ENCODE results near the gene ZNF212.
A peak's percentile ranks its signal among the peaks of the same experiment; 100 is the strongest.

Gene ZNF212

DNA sequence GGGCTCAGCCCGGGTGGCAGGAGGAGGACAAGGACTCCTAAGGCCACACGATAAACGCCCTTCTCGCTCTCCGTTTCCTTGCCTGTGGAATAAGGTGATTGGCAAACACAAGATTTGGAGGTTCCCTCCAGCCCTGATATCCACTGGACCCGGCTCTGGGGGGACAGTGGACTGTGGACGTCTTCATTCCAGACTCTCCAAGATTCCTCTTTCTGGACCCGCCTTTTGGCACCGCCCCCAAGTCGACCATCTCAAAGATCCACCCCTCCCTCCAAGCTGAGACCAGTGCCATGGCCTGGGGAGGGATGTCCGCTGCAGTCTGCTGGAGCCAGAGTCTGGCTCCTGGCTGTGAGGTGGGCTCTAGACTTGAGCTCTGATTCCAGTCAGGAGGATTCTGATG, 46.2 kb downstream of the ZNF212 start:
- peak; percentile 3 for DNase-seq (ENCODE audit: low read depth)

DNA sequence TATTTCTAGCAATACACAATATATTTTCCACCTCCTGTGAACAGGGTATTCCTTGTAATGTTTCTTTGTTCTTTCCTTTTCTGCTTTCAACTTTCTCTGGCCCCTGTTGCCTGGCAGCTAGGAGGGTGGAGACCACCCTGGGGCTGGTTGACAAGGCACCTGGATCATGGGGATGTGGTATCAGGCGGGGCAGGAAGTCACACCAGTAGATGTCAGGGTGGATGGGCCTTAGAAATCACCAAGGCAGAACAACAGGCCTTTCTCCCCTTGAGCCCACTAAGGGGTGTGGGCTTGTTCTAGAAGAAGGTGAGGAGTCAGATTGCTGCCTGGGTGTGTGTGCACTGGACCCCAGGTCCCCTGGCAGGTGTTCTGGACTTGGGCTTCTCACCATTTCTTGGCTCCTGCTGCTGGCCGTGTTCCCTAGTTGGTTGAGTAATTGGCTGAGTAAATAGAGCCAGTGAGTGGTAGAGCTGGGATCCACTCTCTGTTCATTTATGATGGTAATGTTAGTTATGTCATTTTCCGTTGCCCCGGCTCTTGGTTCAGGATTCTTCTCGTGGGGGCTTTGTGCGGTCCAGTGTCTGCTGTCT, 47.5 kb downstream of the ZNF212 start:
- DNase-seq (ENCODE audit: low read depth) = no peak

DNA sequence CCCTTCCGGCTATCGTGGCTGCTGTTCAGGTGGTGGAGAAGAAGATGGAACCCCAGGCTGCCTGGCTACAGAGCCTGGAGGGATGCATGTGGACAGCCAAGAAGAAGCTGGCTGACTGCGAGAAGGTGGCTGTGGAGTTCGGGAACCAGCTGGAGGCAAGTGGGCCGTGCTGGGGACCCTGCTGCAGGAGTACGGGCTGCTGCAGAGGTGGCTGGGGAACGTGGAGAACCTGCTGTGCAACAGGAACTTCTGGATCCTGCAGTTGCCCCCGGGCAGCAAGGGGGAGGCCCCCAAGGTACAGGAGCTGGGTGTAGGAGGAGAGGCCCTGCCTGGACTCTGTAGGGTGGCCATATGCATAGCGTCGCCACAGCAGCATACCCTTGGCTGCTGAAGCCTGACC, 48.2 kb downstream of the ZNF212 start:
- DNase-seq (ENCODE audit: low read depth) = no peak

DNA sequence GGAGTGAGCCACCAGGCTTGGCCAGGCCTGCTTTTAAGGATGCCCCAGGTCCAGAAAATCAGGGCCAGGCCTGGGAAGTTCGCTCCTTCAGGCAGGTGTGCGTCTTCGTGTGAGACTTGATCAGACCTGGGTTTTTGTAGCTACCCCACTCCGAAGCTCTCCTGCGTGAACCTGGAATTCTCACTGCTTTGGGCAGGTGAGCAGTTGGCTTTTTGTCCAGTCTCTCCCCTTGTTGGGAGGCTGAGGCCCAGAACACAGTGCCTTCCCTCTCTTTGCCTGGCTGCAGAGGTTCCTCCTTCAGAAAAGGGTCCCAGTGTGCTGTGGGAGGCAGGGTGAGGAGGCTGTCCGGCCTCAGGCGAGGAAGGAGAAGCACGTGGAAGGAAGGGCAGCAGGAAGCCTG, 49.8 kb downstream of the ZNF212 start:
- no peak for DNase-seq (ENCODE audit: low read depth)

DNA sequence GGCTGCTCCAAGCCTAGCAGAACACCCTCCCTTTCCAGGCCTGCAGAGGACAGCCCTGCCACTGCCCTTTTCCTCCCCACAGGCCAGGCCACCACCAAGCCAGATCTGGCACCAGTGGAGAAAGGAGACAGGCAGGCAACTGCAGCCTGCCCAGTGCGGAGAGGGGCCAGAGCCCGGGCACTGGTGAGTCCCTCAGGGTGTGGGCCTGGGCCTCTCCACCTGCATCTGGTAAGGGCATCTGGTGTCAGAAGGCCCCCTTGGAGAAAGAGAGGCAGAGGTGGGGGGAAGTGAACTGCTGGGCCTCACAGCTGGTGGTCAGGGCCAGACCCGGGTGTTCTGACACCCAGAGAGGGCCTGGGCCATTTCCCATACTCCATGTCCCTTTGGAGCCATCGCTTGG, 50.4 kb downstream of the ZNF212 start:
- DNase-seq (ENCODE audit: low read depth) = no peak

DNA sequence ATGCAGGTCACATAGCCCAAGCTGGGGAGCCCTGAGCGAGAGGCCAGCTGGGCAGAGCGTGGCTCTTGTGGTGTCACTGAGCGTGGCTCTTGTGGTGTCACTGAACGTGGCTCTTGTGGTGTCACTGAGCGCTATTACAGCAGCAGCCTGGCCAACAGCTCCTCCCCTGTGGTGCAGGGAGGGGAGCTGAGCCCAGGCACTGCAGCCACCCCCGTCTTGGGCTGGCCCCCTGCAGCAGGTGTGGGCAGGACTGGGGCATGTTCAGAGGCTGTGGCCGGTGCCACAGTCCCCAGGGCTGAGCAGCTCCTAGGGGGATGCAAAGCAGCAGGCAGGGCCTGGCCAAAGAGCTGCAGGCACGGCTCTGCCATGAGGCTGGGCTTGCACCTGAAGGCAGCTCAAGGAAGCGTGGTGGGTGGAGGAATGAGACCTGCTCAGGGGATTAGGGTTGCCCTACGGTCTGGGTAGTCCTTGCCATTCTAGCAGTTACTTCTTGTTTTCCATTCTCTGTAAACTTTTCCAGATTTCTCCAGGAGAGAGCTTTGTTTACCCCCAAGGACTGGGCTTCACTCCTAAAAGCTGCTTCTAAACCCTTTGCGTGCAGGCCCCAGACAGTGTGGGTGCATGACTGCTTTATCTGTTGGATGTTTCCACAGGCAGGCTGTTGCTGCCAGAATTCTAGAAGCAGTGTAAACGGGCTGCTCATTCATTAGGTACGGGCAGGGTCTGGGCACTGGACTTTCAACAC, 51.8 kb downstream of the ZNF212 start:
- DNase-seq (ENCODE audit: low read depth) = no peak

DNA sequence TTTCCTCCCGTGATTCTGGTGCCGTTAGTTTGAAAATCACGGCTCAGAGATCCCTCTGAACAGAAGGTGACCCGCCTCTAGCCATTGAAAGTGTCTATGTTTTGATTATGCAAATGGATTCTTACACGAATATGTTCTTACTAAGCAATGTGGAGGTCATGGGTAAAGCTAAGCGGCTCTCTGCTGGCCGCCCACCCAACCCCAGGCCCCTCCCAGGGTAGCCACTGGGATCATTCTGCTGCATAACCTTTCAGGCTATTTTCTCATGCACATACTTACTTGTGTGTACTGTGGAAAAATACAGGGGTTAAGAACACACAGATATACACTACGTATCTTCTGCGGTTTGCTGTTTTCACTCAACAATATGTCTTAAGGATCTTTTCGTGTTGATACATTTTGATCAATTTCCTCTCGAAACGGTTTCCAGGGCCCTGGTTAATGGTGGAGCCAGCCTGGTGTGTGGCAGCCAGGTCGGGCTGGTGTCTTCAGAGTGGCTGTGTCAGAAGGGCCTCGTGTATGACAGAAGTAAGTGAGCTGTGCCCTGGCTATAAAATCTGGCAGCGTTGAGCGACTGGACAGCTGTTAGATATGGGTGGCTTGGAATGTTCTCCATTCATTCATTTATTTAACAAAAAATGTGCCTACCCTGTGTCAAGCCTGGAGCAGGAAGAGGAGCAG, 52.5 kb downstream of the ZNF212 start:
- DNase-seq (ENCODE audit: low read depth) = no peak

DNA sequence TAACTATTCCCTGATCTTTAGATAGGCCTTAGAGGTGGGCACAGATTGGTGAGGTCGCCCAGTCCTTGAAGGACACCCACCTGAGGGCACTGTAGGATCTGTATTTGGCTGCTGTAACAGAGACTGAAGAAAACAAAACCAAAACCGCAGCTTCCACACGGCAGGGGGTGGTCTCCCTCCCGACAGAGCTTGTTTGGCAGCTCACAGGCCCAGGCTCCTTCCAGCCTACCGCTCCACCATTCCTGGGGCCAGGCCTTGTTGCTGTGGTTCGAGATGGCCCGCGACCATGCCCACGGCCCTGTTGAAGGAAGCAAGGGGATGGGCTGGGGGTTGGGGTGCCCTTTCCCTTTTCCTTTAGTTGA, 53.0 kb downstream of the ZNF212 start:
- DNase-seq (ENCODE audit: low read depth) = no peak

DNA sequence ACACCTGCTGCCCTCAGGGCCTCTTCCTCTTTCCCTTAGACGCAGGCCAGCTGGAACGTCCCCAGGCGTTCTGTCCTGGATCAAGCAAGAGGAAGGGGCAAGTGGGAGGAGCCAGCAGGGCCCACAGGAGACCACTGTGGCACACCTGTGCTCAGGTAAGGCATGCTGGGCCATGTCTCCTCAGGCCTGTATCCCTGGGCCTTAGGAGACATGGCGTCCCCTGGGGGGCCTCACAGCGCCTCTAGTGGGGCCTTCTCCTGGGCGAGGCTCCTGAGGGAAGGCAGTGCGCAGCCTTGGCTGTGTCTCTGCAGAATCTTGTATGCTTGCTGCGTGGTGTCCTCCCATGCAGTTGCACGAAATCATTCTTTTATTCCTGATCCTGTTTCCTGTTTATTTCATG, 53.9 kb downstream of the ZNF212 start:
- no peak for DNase-seq (ENCODE audit: low read depth)

DNA sequence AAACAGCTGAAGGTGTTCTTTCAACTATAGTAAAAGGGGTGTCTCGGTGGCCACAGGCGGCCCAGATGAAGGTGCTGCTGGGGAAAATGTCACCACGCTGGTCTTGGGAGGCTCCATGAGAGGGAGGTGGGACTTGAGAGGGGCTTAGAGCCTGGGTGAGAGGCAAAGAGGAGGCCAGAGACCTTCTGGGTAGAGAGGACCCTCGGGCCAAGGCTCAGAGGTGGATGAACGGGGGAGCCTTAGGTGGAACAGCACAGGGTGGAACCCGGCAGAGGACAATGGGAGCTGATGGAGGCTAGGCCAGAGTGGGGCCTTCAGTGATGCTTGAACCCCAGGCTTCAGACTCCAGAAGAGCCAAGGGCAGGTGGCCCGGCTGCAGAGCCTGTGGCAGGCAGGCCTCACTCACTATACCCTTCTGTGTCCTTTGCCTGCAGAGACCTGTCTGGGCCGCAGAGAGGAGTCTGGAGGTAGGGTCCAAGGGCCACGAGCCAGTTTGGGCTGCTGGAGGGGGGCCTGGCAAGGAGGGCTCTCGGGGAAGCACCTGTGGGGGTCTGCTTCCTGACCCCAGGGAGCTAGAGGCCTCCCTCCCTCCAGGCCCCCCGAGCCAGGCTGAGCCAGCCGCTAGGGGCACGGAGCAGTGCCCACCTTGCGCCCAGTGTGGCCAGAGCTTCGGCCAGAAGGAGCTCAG, 54.6 kb downstream of the ZNF212 start:
- no peak for DNase-seq (ENCODE audit: low read depth)

DNA sequence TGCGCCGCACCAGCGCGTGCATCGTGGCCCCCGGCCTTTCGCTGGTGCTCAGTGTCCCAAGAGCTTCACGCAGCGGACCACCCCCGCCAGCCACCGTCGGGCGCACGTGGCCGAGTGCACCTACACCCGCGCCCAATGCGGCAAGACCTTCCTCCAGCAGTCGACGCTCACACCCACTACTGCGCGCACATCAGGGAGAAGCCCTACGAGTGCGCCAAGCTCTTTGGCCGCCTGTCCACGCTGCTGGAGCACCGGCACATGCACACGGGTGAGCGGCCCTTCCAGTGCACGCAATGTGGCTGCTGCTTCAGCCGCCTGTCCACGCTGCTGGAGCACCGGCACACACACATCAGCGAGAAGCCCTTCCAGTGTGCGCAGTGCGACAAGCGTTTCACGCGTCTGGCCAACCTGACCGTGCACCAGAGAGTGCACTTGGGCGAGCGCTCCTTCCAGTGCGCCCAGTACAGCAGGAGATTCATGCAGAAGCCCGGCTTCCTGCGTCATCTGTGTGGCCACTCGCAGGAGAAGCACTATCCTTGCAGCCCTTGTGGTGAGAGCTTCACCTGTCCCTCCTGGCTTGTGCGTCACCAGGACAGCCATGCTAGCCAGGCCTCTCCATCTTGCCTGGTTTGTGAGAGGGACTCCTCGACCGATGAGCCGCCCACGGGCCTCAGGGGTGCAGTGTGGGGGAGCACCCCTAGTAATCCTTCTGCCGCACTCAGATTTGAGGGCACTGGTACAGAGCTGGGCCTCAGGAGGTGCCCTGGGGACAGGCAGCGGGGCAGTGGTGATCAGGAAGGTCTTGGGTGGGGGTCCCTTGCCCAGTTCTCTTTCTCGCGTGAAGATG, 55.4 kb downstream of the ZNF212 start:
- DNase-seq (ENCODE audit: low read depth) = no peak

DNA sequence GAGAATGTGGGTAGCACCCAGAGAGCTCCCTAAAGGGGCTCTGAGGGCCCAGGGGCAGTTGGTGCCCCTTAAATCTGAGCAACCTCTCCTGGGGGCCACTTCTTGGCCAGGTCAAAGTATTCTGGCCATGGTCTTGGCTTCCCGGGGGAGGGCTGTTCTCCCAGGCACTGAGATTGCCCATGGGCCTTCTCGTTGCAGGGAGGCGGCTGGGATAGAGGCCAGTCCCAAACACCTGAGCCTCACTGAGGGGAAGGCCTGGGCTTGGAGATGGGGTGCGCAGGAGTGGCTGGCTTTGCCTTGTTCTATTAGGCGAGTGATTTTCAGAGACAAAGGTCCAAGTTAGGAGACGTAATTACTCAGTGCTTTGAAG, 56.0 kb downstream of the ZNF212 start:
- no peak for DNase-seq (ENCODE audit: low read depth)

DNA sequence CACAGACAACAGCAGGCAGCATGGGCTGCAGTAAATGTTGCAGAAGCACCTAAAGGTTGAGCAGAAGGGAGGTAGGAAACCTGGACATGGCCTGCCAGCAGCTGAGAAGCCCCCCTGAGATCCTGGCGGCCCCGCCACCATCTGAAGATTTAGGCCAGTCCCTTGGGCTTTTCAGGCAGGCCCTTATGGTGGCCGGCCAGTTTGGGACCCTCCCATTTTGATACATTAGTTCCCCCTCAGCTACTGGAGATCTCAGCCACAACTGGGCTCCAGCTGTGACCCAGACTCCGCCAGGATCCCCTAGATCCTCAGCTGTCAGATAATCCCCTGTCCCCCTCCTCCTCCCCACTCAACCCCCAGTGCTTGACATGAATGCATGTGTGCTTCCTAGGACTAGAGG, 56.9 kb downstream of the ZNF212 start:
- no peak for DNase-seq (ENCODE audit: low read depth)

DNA sequence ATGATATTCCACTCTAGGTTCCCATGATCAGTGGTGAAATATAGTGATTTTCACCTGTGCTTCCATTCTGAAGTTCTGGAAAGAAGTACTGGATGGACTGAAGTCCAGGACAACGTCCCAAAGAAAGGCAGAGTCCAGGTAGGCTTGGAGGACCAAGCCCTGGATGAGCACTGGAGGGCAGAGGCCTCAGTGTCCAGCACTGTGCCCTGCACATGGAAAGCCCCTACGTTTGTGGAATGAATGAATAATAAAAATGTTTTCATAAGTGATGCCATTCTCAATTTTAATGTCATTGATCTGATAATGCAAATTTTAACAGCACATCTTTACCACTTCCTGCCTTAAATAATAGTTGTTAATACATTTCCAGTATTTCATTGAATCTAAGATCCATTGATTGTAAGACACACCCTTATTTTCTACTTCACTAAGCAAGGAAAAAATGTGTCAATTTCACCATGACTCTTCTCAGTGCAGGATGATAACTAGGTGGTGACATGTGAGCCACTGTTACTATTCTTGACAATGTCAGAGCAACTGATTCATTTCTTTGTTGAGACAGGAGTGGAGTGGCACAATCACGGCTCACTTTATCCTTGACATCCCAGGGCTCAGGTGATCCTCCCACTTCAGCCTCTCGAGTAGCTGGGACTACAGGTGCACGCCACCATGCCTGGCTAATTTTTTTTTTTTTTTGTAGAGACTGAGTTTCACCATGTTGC, 57.7 kb downstream of the ZNF212 start:
- DNase-seq (ENCODE audit: low read depth) = no peak

DNA sequence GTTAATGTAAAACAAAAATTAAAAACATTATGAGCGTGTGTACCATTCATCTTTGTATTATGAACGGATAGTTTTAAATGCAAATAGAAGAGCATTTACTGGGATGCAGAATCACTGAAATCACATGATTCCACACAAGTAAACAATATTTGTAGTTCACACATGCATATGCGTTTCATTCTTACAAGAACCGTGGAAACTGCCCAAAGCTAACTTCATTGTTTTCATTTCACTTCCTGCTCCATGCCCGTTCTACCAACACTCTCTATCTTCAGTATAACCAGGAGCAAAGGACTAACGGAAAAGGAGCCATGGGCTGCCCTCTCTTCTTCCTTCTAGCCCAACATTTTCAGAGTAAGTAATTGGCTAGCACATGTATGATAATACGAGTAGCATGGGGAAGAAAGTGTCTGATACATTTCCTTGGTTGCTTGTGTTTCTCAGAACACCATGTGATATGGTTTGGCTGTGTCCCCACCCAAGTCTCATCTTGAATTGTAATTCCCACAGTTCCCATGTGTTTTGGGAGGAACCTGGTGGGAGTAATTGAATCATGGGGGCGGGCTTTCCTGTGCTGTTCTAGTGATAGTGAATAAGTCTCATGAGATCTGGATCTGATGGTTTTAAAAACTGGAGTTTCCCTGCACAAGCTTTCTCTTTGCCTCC, 61.3 kb downstream of the ZNF212 start:
- no peak for DNase-seq (ENCODE audit: low read depth)

DNA sequence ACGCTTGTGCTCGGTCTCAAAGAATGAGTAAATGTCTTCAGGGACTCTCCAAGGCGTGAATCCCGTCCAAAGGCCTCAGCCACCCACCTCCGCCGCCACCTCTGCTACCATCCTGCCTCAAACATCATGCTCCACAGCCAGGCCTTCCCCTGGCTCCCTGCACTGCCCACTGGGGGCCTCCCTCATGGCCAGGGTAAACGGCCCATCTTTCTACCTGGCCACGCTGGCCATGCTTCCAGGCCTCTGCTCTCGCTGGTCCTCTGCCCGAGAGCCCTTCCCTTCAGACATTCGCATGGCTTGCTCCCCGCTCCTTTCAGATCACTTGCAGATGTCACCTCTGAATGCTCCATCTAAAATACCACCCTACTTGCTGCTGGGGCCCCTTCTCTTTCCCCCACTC, 62.8 kb downstream of the ZNF212 start:
- DNase-seq (ENCODE audit: low read depth) = no peak

DNA sequence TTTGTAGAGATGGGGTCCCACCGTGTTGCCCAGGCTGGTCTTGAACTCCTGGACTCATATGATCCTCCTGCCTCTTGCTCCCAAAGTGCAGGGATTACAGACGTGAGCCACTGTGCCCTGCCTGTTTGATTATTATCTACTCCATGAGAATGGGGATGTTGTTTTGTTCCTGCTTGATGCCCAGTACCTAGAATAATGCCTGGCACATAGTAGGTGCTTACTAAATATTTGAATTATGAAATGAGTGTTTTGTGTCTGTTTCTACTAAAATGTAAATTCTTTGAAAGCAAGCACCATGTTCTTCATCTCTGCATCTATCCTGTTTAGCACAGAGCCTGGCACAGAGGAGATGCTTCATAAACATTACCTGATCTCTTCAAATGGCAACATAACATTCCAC, 63.4 kb downstream of the ZNF212 start:
- no peak for DNase-seq (ENCODE audit: low read depth)

DNA sequence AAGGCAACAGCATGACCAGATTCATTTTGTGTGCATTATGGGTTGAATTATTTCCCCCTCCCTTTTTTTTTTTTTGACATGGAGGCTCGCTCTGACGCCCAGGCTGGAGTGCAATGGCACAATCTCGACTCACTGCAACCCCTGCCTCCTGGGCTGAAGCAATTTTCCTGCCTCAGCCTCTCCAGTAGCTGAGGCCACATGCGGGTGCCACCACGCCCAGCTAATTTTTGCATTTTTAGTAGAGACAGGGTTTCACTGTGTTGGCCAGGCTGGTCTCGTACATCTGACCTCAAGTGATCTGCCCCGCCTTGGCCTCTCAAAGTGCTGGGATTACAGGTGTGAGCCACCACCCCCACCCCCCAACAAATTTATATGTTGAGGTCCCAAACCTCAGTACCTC, 64.6 kb downstream of the ZNF212 start:
- no peak for DNase-seq (ENCODE audit: low read depth)

Measured in HS-5 (cell line).